HG02763 (cell line): ENCODE measurements around the gene GMNC.
A peak's percentile ranks its signal among the peaks of the same experiment; 100 is the strongest.

Experiments
- ATAC-seq: cut with Tn5 transposase; IDR thresholded peaks from one replicate; pipeline ENCODE4 v1.9.1; 2021; ENCODE audit warnings: mild to moderate bottlenecking, moderate library complexity; ENCODE audit not compliant: unreplicated experiment

The GMNC gene

DNA sequence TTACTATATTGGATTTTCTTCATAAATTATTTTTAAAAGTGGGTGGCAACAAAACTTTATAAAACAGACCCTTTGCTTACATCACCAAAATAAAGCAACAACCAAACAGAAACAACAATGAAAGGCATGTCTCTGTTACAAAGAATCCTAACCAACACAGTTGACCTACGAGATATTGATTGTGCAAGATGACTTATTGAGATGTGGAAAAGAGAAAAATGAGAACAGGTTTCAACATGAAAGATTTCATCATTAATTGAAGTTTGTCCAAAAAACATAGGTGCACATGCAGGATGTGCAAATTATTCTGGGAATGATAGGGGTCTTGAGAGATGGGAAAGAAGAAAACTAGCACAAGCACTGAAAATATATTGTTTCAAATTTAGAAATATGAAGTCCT is 9.0 kb downstream of the GMNC start:
- no peak for ATAC-seq

DNA sequence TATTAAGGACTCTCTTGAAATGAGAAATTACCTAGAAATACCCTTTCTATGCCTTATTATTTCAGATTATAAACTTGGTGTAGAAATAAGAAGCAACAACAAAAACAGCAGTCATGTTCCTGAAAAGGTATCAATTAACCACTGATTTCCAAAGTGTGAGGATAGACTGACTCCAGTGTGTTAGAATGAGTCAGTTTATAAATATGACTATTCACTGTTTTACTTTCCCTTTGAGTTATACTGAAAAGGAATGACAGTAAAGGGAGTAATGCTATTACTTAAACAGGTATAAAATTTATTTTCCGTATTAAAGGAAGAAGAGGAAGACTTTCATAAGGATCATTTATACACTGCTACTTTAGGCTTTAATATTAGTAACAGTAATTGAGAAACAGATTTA is 12.9 kb downstream of the GMNC start:
- ATAC-seq, result no peak

DNA sequence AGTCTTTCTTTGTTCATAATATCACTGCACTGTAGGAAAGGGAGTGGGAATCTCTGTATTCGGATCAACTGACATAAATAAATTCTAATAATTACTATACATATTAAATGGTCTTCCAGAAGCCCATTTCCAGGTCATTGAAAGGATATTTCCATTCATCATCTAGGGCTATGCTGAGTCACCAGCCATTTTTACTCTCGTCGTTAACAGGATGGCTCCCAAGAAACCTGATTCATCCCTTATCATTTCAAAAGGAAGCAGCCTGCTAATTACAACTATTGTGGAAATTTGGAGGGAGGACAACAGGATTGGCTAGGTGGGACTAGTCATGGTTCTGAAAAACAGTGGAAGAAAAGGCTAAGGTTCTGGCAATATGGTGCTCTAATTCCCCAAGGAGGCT is 13.6 kb downstream of the GMNC start:
- no peak for ATAC-seq

DNA sequence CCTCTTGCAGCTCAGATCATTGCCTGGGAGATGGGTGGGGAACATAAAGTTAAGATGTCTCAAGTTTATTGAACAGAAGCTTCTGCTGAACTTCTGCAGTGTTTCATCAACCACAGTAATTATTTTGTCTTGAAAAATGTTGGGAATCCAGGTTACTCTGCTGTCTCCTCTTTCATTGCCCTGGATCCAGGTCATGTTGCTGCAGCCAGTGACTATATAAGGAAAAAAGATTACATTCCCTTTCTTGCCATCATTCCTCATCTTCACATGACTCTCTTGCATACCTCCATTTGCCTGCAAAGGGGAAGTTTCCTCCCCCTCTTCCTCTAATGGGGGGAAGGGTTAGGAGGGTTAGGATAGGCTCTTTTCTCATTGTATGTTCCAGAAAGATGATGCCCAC is 15.1 kb downstream of the GMNC start:
- ATAC-seq, result no peak

DNA sequence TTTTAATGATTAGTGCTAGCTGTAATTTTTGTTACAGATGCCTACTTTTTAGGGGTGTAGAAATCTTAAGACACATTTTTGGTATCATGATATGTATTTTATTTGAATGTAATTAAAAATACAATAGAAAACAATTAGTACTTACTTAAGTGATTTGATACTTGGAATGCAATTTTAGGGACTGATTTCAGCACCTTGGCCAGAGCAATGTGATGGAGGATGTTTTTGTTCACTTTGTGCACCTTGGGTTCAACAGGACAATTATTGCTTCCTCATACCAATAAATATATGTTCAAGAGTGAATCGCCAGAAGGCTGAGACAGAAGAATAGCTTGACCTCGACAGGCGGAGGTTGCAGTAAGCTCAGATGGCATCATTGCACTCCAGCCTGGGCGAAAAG is 22.3 kb downstream of the GMNC start:
- no peak for ATAC-seq

DNA sequence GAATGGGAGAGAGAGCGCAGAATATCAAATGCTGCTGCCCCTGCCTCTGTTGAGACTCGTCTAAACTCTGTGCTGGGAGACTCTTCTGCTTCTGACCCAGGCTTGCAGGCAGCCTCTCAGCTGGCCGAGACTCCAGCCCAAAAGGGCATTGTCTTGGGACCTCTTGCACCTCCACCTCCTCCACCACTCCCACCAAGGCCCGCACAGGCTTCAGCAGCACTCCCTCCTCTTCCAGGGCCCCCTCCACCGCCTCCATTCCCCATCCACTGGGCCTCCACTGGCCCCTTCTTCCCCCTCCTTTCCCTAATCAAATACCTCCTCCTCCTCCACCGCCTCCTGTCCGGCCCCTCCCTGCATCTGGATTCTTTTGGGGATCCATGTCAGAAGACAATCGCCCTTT is 31.3 kb downstream of the GMNC start:
- no peak for ATAC-seq

DNA sequence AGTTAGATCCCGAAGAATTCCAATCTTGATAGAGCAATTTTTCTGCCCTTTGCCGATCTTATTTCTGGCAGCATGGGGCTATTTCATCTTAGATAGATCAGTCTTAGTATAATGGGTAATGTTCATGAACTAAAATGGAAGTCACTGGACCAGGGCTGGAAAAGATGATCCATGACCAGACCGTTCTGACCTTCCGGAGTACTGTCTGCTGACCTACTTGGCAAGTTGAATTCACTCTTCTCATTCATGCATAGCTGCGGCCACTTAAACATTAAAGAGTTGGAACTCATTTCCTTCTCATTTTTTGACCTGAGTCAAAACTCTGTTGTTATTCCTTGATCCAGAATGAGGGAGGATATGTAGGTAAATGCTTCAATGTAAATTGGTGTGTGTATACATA is 32.5 kb downstream of the GMNC start:
- no peak for ATAC-seq

DNA sequence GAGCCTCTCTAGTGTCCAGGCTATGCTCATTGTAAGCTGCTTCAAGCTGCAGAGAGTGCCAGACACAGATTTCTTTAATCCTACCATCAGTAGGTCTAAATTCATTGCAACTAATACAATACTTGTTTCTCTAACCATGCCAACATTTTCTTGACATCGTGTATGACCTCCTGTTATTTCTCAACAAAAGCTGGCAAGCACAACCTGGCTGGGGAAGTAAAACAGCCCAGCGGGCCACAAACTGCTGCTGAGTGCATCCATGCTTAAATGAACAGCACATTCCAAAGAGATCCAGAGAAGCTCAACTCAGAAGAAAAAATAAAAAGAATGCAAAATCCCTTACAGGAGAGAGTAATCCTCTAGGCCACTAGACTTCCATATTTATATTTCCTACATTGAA is 36.5 kb downstream of the GMNC start:
- no peak for ATAC-seq

DNA sequence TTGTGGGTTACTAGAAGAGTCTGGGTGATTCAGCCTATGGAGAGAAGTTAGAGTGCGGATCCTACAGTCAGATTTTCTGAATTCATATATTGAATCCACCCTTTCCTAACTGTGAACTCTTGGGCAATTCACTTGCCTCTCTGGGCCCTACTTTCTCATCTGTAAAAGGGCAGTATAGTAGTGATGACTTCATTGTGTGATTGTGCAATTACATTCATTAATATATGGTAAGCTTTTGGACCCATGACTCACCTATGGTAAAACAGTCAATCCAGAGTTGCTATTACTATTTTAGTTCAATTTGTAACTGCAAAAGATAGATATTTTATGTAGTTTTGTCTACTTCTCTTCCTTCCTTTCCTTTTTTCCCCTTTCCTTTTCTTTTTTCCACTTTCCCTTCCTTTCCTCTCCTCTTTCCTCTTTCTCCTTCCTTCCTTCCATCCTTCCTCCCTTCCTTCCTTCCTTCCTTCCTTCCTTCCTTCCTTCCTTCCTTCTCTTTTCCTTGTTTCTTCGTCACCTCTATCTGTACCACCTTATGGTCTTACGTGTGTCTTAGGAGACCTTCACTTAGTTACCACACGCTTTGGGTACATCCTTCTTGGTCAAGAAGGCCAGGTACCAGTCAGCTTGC is 37.0 kb downstream of the GMNC start:
- no peak for ATAC-seq

DNA sequence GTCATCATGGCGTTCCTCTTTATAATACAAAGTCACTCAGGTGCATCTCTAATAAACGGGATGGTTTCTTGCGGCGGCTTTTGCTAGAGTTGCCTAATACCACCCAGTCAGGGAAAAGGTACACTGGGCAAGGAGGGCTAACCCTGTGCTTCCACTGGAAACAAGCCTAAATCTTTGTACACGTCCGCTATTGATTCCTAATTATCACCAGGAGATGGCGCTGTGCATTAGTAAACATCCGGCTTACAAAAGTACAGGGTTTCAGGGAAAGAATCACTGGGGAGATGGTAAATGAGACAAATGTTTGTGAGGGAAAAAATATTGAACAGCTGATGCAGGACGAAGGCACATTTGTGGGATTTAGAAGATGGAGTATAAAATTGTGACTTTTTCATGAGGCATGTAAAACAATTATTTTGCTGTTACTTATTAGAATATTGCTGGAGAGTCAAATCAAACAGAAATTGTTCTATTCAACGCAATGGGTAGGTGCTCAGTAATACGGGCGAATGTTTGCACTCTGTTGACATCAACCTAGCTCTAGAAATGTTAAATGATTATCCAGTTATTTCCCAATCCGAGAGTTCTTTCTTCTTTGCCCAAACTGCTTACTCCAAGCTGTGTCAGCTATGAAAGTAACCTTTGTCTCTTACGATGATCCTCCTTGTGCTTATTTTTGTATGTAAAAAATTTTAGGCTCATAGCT is 50.6 kb downstream of the GMNC start:
- peak; percentile 82 for ATAC-seq

DNA sequence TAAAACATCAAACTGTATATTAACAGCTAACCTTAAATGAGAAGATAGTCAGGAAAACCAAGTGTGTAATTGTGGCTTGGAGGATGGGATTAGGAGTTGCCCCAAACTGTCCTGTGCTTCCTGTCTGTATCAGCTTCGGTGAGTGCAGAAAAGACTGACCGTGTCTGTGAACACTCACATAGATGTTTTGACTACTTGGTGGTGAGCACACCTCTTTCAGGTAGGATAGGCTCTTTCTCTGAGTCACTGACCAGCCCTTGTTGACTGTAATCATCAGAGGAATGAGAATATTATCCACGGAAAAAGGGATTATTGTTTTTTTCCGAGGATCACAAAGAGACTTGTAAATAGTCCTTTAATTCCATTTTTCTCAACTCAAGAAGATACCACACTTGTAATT is 51.5 kb downstream of the GMNC start:
- no peak for ATAC-seq

DNA sequence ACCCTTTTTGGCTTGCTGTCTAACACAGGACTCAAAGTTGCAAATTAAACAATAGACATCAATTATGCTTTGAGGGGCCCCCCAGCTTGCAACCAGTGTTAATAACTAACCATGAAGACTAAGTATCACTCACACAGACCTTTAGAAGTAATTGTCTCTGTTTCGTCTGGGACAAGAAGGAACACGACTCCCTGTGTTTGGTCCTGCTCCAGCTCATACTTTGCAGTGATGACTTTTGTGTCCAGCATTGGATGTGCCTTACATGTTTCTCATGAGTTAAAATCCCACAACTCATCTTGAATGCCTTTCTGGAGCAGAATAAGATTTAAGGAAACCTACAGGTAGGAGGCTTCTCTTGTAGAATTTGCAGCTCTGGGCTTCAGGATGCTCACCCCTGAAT is 53.1 kb downstream of the GMNC start:
- ATAC-seq, result no peak

DNA sequence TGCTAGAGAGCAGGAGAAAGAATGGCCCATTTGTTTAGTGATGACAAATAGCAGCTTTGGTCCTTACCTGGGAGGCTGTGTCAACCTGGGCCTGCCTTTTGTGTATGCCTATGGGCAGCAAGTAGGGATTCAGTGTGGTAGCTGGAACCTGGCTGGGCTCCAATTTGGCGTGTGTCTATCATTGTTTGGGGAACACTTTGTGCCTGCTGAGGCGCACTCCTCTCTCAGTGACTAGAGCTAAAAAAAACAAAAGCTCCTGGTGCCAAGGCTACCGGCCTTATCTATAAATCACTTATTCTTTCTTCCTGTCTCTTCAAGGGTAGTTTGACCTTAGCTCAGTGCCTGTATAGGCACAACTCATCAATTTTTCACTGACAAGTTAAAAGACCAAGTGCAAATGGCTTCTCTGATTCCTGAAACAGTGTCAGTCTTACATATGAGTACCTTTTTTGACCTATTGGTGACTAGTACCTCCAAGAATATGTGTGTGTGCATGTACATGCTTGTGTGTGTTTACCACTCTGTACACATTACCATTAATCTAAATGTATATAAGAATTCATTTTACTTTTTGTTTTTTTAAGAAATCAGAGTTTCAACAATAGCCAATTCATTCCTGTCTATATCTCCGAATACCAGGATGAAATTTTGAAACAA is 54.6 kb downstream of the GMNC start:
- ATAC-seq, result no peak
